Stimulated activated CD8-positive, alpha-beta memory T cell treated with anti-CD3 and anti-CD28 coated beads, Interleukin-7, amount 100 ng/mL, for 4 hours (primary cell): ENCODE data around the gene JARID2.

Experiments used
- DNase-seq, 2 donors: peaks; one replicate each; pipeline ENCODE4 v3.0.0-alpha.2; 2020; ENCODE audit warnings: low read depth in 2 of 2

JARID2 gene

DNA sequence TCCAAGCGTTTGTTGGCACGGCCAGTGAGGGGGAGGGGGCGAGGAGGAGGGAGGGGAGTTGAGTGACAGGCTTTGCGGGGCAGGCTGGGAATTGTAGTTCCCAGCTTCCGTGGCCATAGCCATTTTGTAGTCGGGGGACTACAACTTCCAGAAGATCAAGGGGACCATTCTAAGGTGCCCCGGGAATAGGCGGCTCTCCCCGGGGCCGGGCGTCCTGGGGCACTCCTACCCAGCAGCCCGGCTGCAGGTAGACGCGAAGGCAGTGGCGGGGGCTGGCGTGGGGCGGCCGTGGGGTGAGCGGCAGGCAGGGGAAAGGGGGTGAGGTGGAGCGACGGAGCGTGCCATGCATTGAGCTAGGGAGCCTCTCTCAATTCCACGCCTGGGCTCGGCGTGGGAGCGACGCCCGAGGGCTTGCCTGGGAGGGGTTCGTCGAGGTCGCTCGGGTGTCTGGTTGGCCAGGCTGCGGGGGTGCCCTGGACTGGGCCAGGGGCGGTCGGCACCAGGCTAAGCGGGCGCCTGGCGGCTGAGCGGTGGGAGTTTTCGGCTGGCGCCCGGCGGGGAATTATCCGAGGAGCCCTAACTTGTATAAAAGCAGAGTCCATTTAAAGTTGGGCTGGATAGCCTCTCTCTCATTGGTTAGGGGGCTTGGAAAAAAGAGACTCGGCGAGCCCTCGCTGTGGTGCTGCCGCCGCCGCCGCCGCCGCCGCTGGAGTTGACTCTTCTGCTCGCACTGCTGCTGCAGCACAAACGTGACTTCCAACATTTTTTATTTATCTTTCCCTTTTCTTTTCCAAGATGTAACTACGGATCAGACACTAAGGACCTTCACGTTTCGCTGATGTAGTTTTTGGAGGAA lies at the start of gene JARID2:
JARID2 (plus strand) TSS at position 709 of the 856 bp plus-strand sequence. CDS start 471 bp downstream, outside the sequence.
- DNase-seq = peak; percentile 92 to 93

DNA sequence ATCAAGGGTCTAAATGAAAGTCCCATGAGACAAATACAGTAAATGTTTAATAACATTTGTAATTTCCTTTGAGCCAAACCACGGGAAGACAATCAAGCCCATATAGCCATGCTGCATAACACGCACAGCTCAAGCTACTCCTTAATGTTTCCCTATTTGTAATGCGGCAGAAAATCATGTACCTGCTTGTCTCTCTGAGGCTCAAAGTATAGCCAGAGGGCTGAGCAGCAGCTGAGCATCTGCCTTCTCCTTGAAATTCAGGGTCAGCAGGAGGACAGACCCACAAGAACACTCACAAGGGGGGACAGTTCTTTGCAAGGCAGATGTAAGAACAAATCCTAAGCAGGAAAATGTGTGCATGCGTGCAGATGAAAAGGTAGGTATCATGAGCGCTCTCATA lies 45.8 kb upstream of the JARID2 start:
- DNase-seq = no peak

DNA sequence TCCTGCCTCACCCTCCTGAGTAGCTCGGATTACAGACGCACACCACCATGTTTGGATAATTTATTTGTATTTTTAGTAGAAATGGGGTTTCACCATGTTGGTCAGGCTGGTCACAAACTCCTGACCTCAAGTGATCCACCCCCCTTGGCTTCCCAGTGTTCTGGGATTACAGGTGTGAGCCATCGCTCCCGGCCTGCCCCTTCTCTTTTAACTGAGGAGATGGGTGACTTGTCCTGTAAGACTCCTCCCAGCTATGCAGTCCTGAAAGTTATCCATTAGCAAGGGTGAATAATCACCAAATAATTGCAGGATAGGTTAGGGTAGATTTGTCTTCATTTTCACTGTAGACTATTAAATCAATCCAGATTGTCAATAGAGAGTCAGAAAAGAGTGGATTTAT lies 40.5 kb upstream of the JARID2 start:
- no peak for DNase-seq

DNA sequence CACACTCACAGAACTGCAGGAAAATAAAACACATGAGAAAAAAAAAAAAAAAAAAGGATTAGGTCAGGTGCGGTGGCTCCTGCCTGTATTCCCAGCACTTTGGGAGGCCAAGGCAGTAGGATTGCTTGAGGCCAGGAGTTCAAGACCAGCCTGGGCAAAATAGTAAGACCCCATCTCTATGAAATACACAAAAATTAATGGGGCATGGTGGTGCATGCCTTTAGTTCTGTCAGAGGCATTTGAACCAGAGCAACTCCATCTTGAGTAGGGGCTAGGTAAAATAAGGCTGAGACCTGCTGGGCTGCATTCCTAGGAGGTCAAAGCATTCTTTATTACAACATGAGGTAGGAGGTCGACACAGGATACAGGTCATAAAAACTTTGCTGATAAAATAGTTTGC lies 39.0 kb upstream of the JARID2 start:
- no peak for DNase-seq

DNA sequence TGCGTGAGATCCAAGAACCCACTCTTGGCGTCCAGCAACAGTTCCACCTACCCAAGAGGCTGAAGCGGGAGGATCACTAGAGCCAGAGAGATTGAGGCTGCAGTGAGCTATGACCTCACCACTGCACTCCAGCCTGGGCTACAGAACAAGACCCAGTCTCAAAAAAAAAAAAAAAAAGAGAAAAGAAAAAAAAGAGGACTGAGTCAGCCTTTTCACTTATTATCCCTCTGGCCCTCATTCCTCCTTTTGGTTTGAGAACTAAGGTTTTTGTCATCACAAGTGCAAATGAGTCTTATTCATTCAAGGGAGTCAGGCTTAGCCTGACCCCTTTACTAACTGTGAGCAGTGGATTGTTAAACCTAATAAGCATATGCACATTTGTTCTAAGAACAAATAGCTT lies 37.9 kb upstream of the JARID2 start:
- no peak for DNase-seq

DNA sequence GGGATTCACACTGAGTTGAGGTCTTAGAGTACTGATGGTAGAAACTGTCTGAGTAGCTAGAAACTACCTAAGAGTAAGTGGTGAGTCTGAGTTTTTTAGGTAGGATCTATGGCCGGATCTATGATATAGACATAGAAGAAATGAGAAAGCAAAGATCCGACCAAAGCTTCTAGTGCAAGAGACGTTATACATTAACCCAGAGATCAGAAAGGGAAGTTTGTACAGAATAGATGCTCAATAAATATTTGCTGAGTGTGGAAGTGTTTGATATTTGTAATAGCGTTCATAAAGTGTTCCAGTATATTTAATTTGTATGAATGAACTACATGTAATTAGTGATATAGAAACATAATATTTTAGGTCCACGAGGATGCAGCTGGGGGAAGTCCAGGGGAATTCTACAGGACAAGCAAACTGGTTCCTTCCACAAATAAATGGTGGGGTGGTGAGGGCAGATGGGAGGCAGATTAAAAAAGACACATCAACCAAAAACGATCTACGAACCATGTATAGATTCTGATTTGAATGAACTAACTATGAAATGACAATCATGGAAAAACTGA lies 31.9 kb upstream of the JARID2 start:
- no peak for DNase-seq

DNA sequence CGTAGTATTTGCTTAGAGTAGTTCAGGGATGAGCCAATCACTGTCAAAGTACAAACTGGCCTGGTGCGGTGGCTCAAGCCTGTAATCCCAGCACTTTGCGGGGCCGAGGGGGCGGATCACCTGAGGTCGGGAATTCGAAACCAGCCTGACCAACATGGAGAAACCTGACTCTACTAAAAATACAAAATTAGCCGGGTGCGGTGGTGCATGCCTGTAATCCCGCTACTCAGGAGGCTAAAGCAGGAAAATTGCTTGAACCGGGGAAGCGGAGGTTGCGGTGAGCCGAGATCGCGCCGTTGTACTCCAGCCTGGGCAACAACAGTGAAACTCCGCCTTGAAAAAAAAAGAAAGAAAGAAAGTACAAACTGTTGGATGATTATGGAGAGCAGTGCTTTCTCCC lies 27.5 kb upstream of the JARID2 start:
- DNase-seq = no peak

DNA sequence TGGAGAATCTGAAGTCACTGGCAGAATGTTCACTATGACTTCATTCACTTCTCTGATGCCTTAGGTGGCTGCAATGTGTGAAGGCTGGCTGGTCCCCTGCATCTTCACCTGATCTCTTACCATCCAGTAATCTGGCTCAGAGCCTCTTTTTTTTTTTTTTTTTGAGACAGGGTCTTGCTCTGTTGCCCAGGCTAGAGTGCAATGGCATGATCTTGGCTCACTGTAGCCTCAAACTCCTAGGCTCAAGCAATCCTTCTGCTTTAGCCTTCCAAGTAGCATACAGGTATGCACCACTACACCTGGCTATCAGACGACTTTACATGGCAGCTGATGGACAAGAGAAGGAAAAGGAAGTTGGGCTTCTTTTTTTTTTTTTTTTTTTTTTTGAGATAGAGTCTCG lies 25.8 kb upstream of the JARID2 start:
- DNase-seq = no peak

DNA sequence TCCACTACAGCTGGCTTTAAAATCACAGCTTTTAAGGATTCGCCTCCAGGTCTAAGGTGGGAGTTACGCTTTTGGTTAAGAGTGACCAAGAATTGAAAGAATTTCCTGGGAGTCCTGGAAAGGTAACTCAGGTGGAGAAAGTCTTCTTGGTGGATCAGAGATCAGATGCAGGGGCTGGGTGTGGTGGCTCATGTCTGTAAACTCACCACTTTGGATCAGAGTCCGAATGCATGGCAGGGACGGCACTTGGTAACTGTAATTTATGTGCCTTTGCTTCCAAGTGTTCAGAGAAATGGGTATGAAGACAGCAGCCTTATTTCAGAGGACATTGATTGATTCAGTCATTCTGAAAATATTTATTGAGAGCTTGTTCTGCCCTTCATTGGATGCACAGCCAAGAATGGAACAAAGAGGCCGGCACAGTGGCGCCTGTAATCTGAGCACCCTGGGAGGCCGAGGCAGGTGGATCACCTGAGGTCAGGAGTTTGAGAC lies 18.0 kb upstream of the JARID2 start:
- DNase-seq = no peak

DNA sequence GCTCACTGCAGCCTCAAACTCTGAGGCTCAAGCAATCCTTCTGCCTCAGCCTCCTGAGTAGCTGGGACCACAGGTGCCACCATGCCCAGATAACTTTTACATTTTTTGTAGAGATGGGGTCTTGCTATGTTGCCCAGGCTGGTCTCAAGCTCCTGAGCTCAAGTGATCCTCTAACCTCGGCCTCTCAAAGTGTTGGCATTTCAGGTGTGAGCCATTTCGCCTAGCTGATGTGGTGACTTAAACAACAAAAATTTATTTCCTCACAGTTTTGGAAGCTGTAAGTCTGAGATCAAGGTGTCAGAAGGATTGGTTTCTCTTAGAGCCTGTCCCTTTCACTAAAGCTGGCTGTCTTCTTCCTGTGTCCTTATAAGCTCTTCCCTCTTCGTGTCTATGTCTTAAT lies 15.0 kb upstream of the JARID2 start:
- DNase-seq = no peak

DNA sequence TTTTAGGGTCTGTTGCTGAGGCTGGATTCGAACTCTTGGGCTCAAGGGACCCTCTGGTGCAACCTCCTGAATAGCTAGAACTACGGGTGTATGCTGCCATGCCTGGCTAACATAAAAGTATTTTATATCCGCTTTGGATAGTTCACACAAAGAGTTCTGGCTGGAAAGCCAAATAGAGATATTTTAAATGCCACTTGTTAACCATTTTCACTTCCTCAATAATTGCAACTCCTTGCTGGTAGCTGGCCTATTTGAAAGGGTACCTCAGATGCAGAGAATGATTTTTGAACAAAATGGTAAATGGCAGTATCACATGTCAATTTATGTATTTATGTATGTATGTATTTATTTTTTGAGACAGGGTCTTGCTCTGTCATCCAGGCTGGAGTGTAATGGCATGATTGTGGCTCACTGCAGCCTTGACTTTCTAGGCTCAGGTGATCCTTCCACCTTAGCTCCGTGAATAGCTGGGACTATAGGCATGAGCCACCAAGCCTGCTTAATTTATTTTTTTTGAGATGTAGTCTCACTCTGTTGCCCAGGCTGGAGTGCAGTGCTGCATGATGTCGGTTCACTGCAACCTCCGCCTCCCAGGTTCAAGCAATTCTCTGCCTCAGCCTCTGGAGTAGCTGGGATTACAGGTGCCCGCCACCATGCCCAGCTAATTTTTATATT lies 12.9 kb upstream of the JARID2 start:
- DNase-seq = no peak

DNA sequence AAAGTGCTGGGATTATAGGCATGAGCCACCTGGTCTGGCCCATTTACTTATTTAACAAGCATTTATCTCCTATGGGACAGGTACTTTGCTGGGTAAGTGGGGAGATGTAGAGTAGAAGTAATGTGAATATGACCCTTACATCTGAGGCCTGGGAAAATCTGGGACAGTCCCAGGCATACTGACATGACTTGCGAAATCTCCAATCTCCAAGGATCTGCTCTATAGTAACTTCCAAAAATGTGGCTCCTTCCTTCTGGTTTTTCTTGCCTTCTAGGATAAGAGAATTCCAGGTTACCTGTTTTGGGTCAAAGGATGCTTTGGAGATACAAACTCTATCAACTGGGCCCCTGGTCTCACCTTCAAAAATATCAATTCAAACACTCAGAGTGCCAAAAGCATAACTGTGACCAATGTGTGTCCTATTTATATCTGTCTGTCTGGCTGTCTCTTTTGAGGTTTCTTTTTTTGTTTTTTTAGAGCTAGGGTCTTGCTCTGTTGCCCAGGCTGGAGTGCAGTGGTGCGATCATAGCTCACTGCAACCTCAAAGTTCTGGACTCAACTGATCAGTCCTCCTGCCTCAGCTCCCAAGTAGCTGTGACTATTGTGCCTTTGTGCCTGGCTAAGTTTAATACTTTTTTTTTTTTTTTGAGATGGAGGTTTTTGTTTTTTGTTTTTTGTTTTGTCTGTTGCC lies 11.7 kb upstream of the JARID2 start:
- no peak for DNase-seq

DNA sequence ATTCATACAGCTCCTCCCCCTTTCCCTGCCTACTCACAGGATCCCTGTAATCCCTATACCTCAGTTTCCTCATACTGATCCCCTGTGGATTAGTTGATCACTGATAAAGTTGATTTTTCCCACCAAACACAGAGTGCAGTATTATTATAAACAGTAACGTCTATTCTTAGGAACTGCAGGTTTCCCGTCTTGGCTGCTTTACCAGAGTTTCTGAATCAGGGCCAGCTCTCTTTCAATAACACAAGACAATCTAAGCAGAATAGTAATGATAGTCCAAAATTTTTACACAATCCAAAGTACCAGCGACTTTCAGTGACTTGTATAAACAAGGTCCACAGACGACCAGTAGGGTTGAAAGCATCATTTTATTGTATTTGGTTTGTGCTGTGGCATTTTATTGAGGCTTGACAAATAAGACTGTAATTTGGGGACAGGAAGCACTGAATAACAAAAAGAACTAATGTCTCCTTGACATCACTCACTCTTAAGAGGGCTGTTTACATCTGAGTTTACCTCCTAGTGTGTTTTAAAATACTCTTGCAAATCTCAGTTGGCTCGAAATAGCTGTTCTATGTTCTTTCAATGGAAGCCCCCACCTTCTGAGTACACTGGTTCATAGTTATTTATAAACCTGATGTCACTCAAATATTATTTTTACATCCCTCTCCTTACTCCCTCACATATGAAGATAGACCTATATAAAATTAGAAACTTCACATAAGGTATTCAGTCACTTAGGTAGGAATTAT lies 6.1 kb upstream of the JARID2 start:
- no peak for DNase-seq

DNA sequence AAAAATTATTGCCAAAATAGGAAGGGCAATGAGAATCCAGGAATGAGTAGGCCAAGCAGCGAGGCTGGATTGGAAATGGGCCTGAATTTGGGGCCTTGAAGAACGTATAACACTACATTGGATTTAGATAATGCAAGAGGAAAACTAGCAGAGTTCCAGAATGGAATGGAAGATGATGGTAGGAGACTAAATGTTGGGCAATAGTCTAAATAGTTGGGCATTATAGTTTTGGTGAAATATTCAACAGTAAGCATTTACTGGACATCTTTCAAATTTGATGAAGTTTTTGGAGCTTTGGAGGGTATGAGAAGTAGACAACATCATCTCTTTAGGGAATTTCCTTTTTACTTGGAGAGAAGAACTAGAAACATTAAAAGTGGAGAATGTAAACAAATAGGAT lies 3.4 kb upstream of the JARID2 start:
- DNase-seq = no peak

DNA sequence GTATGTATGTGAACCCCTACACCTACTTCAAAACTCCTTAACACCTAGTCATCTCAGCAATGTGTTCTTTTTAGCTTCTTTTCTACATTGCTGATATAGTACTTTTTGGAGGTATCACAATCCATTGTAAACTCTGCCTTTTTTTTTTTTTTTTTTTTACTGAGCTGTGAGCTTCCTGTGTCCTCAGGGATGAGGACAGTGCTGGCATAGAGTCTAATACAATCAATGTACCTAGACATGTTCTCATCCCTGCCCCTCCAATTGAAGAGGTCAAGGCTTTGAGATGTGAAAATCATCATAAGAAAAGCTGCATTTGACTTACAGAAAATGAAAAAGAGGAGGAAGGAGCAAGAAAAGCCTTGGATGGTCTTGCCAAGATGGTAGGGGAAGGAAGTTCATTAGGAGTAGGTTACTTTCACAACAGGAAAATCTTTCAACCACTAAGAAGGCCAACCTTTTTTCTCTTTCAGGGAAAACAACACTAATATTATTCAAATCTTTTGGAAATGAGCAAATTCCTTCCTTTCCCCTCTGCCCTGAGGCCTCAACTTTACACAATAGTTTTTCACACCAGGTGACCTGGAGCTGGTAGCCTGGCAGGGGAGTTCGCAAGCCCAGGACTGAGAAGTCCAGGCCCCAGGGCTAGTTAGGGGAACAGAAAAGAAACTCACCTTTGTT lies 2.8 kb upstream of the JARID2 start:
- DNase-seq = no peak

DNA sequence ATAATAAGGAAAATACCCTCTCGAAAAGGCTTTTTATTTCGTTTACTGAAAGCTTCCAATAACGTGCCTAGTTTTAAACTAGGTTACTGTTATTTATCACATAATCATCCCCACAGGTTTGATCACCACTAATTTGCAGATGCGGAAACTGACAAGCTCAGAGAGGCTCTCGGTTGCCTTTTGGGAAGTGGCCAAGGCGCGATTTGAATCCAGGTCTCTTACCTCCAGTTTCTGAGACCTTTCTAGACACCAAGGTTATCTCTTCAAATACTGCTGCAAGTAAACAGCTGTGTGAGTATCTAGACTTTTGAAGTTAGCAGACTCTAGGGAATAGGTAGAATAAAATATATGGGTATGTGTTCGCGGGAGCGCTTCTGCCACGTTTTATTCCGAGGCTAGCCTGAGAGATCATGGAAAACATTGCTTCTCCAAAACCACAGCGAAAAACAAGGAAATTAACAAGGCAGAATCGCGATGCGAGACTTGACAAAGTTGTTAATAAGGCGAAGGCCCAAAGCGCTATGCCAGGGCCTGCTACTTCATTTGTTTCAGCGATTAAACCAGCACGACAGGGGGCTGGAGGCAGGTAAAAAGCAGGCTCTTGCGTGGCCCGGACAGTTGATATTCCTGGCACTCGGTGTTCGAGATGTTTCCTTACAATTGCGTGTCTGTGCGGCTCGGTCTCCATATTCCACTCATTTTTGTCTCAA lies 1.8 kb upstream of the JARID2 start:
- DNase-seq = no peak

DNA sequence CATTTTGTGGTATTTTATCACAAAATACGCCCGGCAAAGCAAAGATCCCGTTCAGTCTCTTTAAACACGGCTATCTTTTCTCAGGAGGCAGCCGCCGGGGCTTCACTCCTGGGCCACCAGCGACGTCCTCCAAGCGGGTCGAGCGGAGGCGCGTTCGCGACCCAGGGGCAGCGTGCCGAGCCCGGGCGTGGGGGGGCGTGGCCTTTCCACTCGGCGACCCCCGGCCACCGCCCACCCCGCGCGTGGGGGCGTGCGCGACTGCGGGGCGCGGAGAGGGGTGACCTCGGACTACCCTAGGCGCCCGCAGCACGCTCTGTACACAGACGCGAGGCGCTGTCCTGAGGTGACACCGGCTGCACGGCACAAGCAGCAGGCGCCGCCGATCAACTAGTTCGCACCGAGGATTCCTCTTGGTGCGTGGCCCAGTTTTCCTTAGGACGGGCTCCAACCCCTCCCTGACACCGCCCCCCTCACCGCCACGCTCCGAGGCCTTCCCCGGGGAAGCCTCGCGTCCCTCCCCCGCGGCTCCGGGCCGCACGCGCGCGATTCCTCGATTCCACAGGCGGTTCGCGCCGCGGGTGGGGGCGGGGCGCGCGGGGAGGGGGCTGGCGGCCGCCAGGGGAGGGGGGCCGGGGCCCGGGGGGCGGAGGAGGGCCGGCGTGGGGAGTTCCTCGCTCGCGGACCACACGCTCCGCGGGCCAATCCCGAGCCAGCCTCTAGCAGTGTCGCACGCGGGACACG lies 1.1 kb upstream of the JARID2 start:
- DNase-seq = peak; percentile 39 to 58

DNA sequence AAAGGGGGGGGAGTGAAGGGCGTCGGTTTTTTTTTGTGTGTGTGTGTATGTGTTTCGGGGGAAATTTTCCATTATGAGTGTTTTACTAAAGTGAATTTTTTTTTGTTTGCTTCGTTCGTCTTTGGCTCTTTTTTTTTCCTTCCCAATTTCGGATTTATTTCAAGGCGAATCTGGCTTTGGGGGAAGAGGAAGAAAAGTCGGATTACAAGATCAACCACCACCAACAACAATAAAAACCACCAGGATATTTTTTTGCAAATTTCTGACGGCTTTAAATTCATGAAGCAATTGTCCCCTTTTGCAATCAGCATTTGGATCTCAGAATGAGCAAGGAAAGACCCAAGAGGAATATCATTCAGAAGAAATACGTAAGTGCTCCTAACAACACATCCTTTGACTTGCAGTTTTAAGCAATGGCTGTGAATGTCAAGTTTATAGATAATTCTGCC lies 372 bp downstream of the JARID2 start:
- no peak for DNase-seq
